H9 (cell line): ENCODE measurements around the gene SUFU. TPM values are rescaled to one million over a fixed set of nuclear protein-coding genes. Genes with fewer than 3 reads are reported as not detected.

Source experiments
- DNase-seq: peaks from one replicate; pipeline ENCODE4 v3.0.0-alpha.2; 2017
- H2AFZ ChIP-seq: one replicate; pipeline ENCODE4 v1.6.1; 2013; ENCODE audit warnings: mild to moderate bottlenecking, low read length, control low read depth, moderate library complexity
- H2AK5ac ChIP-seq: 2 replicates; pipeline ENCODE4 v1.6.1; 2013; ENCODE audit warnings: low read length, control low read depth, mixed read lengths; ENCODE audit not compliant: insufficient read length
- H2BK120ac ChIP-seq: one replicate; pipeline ENCODE4 v1.6.1; 2013; ENCODE audit warnings: low read depth, mild to moderate bottlenecking, low read length, control low read depth, inconsistent platforms; ENCODE audit not compliant: poor library complexity, severe bottlenecking
- H2BK12ac ChIP-seq: 2 replicates; pipeline ENCODE4 v1.6.1; 2013; ENCODE audit warnings: low read length, control low read depth, mixed read lengths, low read depth; ENCODE audit not compliant: insufficient read length
- H2BK15ac ChIP-seq: 2 replicates; pipeline ENCODE4 v1.6.1; 2013; ENCODE audit warnings: low read depth, low read length, control low read depth
- H2BK20ac ChIP-seq: one replicate; pipeline ENCODE4 v1.6.1; 2013; ENCODE audit warnings: low read depth, mild to moderate bottlenecking, low read length, control low read depth, inconsistent platforms; ENCODE audit not compliant: poor library complexity, severe bottlenecking
- H2BK5ac ChIP-seq: 2 replicates; pipeline ENCODE4 v1.6.1; 2013; ENCODE audit warnings: low read length, control low read depth, mixed read lengths; ENCODE audit not compliant: insufficient read length
- H3K14ac ChIP-seq: 2 replicates; pipeline ENCODE4 v1.6.1; 2013; ENCODE audit warnings: low read length, control low read depth; ENCODE audit not compliant: insufficient read depth
- H3K18ac ChIP-seq: 2 replicates; pipeline ENCODE4 v1.6.1; 2013; ENCODE audit warnings: low read depth, mild to moderate bottlenecking, mixed read lengths, low read length, control low read depth; ENCODE audit not compliant: insufficient read length
- H3K23ac ChIP-seq: 2 replicates; pipeline ENCODE4 v1.6.1; 2013; ENCODE audit warnings: low read length, control low read depth, mixed read lengths, low read depth; ENCODE audit not compliant: insufficient read length
- H3K23me2 ChIP-seq: 2 replicates; pipeline ENCODE4 v1.6.1; 2013; ENCODE audit warnings: low read depth, mild to moderate bottlenecking, mixed read lengths, low read length, control low read depth; ENCODE audit not compliant: insufficient read length, poor library complexity, severe bottlenecking
- H3K27ac ChIP-seq: 2 replicates; pipeline ENCODE4 v1.5.1; 2013; ENCODE audit warnings: low read length, control low read depth, mixed read lengths, low read depth; ENCODE audit not compliant: insufficient read length
- H3K27me3 ChIP-seq: 2 replicates; pipeline ENCODE4 v1.6.1; 2013; ENCODE audit warnings: low read length, control low read depth, inconsistent platforms; ENCODE audit not compliant: insufficient read depth
- H3K4ac ChIP-seq: 2 replicates; pipeline ENCODE4 v1.6.1; 2013; ENCODE audit warnings: low read depth, mild to moderate bottlenecking, control low read depth, inconsistent platforms, low read length, moderate library complexity
- H3K4me1 ChIP-seq: 2 replicates; pipeline ENCODE4 v1.6.1; 2013; ENCODE audit warnings: low read length, control low read depth, inconsistent platforms; ENCODE audit not compliant: insufficient read depth
- H3K4me2 ChIP-seq: 2 replicates; pipeline ENCODE4 v1.6.1; 2013; ENCODE audit warnings: low read length, control low read depth, mixed read lengths; ENCODE audit not compliant: insufficient read length, insufficient read depth
- H3K56ac ChIP-seq: 2 replicates; pipeline ENCODE4 v1.6.1; 2013; ENCODE audit warnings: low read depth, mild to moderate bottlenecking, mixed read lengths, low read length, control low read depth; ENCODE audit not compliant: insufficient read length
- H3K79me1 ChIP-seq: 2 replicates; pipeline ENCODE4 v1.6.1; 2013; ENCODE audit warnings: low read depth, mild to moderate bottlenecking, moderate library complexity, low read length, control low read depth, inconsistent platforms; ENCODE audit not compliant: insufficient read depth, poor library complexity, severe bottlenecking
- H3K79me2 ChIP-seq: 2 replicates; pipeline ENCODE4 v1.6.1; 2013; ENCODE audit warnings: low read length, control low read depth, inconsistent platforms; ENCODE audit not compliant: insufficient read depth
- H3K9ac ChIP-seq: 2 replicates; pipeline ENCODE4 v1.6.1; 2013; ENCODE audit warnings: low read length, control low read depth, mixed read lengths; ENCODE audit not compliant: insufficient read length; ENCODE audit errors: extremely low read depth
- H3K9me3 ChIP-seq: one replicate; pipeline ENCODE4 v1.6.1; 2013; ENCODE audit warnings: low read depth, low read length, inconsistent platforms; ENCODE audit not compliant: control insufficient read depth
- H3T11ph ChIP-seq: one replicate; pipeline ENCODE4 v1.6.1; 2013; ENCODE audit warnings: mild to moderate bottlenecking, low read length, control low read depth, inconsistent platforms
- H4K20me1 ChIP-seq: one replicate; pipeline ENCODE4 v1.6.1; 2013; ENCODE audit not compliant: control insufficient read depth, insufficient read length, insufficient read depth
- H4K5ac ChIP-seq: 2 replicates; pipeline ENCODE4 v1.6.1; 2013; ENCODE audit warnings: low read depth, mild to moderate bottlenecking, mixed read lengths, low read length, control low read depth; ENCODE audit not compliant: insufficient read length
- H4K8ac ChIP-seq: replicated peaks from 2 replicates; pipeline ENCODE4 v1.6.1; 2013; ENCODE audit warnings: low read length, control low read depth, mixed read lengths, low read depth; ENCODE audit not compliant: insufficient read length
- H4K91ac ChIP-seq: 2 replicates; pipeline ENCODE4 v1.6.1; 2013; ENCODE audit warnings: low read depth, mild to moderate bottlenecking, moderate library complexity, mixed read lengths, low read length, control low read depth; ENCODE audit not compliant: insufficient read length
- H3K27ac Mint-ChIP-seq, 3 experiments: 2 replicates in 2 of 3; 3 replicates in 1 of 3; pipeline ENCODE4 v1.8.0; 2020 to 2021; ENCODE audit warnings: mixed read lengths in 3 of 3, mild to moderate bottlenecking in 1 of 3, moderate library complexity in 1 of 3
- H3K27me3 Mint-ChIP-seq: 2 replicates; pipeline ENCODE4 v1.8.0; 2021; ENCODE audit warnings: low read depth, mild to moderate bottlenecking, moderate library complexity, mixed read lengths
- H3K36me3 Mint-ChIP-seq, 3 experiments: 2 replicates in 2 of 3; 3 replicates in 1 of 3; pipeline ENCODE4 v1.8.0; 2020 to 2021; ENCODE audit warnings: low read depth in 3 of 3, mixed read lengths in 3 of 3; ENCODE audit not compliant: insufficient read depth in 1 of 3
- H3K4me1 Mint-ChIP-seq, 2 experiments: 2 replicates each; pipeline ENCODE4 v1.8.0; 2020; ENCODE audit warnings: mixed read lengths in 2 of 2
- H3K4me3 Mint-ChIP-seq, 2 experiments: 2 replicates in 1 of 2; 3 replicates in 1 of 2; pipeline ENCODE4 v1.8.0; 2020 to 2021; ENCODE audit warnings: mild to moderate bottlenecking in 2 of 2, mixed read lengths in 2 of 2, moderate library complexity in 1 of 2
- H3K9me3 Mint-ChIP-seq, 2 experiments: 2 replicates in 1 of 2; 3 replicates in 1 of 2; pipeline ENCODE4 v1.8.0; 2020; ENCODE audit warnings: mild to moderate bottlenecking in 2 of 2, mixed read lengths in 2 of 2, moderate library complexity in 1 of 2
- WGBS: extraction: QIAGEN DNeasy Blood & Tissue Kit; methylation state at CpG from one replicate; pipeline ENCODE4 v1.1.7; 2013; ENCODE audit warnings: missing lambda C conversion rate, low lambda C conversion rate, mixed read lengths; ENCODE audit not compliant: insufficient read length; ENCODE audit errors: extremely low coverage; 5-methylcytosine and 5-hydroxymethylcytosine counted together
- total RNA-seq: library from RNA; stranded (reverse); gene quantifications from 2 replicates; pipeline ENCODE4 v1.2.1, GENCODE V29; 2021
- TF ChIP-seq, protein P1 (sequence below): fragments of 200-600 bp; sonication (generic); conservative IDR thresholded peaks from 3 replicates; pipeline ENCODE4 v1.8.0; 2021; ENCODE audit warnings: antibody characterized with exemption, mild to moderate bottlenecking

The SUFU gene
- total RNA-seq, 1 experiment from 2014 or later, result 9.5 TPM

DNA sequence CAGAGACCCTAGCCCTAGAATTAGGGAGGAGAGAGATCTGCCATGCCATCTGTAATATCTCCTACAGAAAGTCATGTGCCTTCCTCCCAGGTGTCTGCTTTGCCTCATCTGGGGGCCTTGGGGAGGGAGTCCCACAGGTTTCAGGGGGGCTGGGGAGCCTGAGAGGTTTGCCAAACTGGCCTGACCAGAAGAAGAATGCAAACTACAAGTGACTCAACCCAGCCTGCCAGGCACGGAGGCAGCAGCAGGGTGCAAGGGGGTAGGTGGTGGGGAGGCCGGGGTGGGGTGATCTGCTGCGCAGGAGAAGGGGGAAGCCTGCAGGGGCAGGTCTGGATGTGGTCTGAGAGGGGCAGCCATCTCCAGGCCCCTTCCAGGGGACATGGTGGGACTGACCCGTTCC lies 130.9 kb downstream of the SUFU start:
- Histone ChIP-seq H3K56ac (no peak overlapping the region), H3K79me1 (no peaks in the 10 kb centered on the region), H3K27ac (no peak overlapping the region), H2BK12ac (no peak overlapping the region), H4K5ac (no peak overlapping the region), H3K23ac (no peak overlapping the region), H3K4me2 (no peak overlapping the region), H4K91ac (no peak overlapping the region), H3K18ac (no peak overlapping the region), H2BK120ac (no peak overlapping the region), H3K9me3 (no peaks in the 10 kb centered on the region), H3K27me3 (no peaks in the 10 kb centered on the region), H2BK15ac (no peak overlapping the region), H2AK5ac (no peak overlapping the region), H4K20me1 (no peaks in the 10 kb centered on the region), H3T11ph (no peak overlapping the region), H3K79me2 (no peaks in the 10 kb centered on the region), H4K8ac (no peak overlapping the region), H3K4ac (no peak overlapping the region), H3K9ac (no peak overlapping the region), H3K23me2 (no peaks in the 10 kb centered on the region), H3K14ac (peak overlapping the region; percentile 50), H2AFZ (no peak overlapping the region), H3K4me1 (peaks cover 10% of the 10 kb centered on the region), H2BK5ac (no peak overlapping the region), H2BK20ac (no peak overlapping the region)
- WGBS, result no CpG with 5 or more reads among the region's 4 CpGs
- Mint-ChIP-seq H3K27ac (peak overlapping the region in 1 of 3 experiments; percentile 85; a peak in 1 of 7 replicates), H3K9me3 (peaks cover 0 to 2% of the 10 kb centered on the region in 2 experiments; a peak in 1 of 5 replicates), H3K4me1 (peaks cover 44 to 48% of the 10 kb centered on the region in 2 experiments), H3K4me3 (no peak overlapping the region; a peak in 1 of 5 replicates), H3K27me3 (peaks cover 4% of the 10 kb centered on the region; the same call in 1 of the 2 replicates), H3K36me3 (peaks cover 0 to 4% (median 0%) of the 10 kb centered on the region in 3 experiments; a peak in 4 of 7 replicates)
- no peak for DNase-seq
- TF ChIP-seq, protein P1, sequence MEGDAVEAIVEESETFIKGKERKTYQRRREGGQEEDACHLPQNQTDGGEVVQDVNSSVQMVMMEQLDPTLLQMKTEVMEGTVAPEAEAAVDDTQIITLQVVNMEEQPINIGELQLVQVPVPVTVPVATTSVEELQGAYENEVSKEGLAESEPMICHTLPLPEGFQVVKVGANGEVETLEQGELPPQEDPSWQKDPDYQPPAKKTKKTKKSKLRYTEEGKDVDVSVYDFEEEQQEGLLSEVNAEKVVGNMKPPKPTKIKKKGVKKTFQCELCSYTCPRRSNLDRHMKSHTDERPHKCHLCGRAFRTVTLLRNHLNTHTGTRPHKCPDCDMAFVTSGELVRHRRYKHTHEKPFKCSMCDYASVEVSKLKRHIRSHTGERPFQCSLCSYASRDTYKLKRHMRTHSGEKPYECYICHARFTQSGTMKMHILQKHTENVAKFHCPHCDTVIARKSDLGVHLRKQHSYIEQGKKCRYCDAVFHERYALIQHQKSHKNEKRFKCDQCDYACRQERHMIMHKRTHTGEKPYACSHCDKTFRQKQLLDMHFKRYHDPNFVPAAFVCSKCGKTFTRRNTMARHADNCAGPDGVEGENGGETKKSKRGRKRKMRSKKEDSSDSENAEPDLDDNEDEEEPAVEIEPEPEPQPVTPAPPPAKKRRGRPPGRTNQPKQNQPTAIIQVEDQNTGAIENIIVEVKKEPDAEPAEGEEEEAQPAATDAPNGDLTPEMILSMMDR, result no peak
